HepG2 (cell line): ENCODE results near the gene CDK1. TPM values are rescaled to one million over a fixed set of nuclear protein-coding genes. Genes with fewer than 3 reads are reported as not detected.

ENCODE experiments used
- CBX5 ChIP-seq: sonication (generic); formaldehyde crosslinking; IDR thresholded peaks from 2 replicates; pipeline ENCODE4 v1.4.0; 2020; ENCODE audit warnings: missing genetic modification reagents, borderline replicate concordance
- DMAP1 ChIP-seq: IDR thresholded peaks from 2 replicates; pipeline ENCODE4 v1.6.1; 2016
- KDM4B ChIP-seq: sonication (generic); formaldehyde crosslinking; IDR thresholded peaks from 2 replicates; pipeline ENCODE4 v1.4.0; 2020; ENCODE audit warnings: missing genetic modification reagents
- PHF21A ChIP-seq: sonication (generic); formaldehyde crosslinking; IDR thresholded peaks from 2 replicates; pipeline ENCODE4 v1.5.0; 2020; ENCODE audit warnings: mild to moderate bottlenecking, missing genetic modification reagents
- PHF8 ChIP-seq: sonication (generic); formaldehyde crosslinking; IDR thresholded peaks from 2 replicates; pipeline ENCODE4 v1.5.0; 2020; ENCODE audit warnings: missing genetic modification reagents
- RXRB ChIP-seq: IDR thresholded peaks from 2 replicates; pipeline ENCODE4 v1.6.1; 2016; ENCODE audit warnings: borderline replicate concordance, missing genetic modification reagents, missing compliant biosample characterization
- TBL1XR1 ChIP-seq: fragments of 150-350 bp; IDR thresholded peaks from 2 replicates; pipeline ENCODE4 v1.6.1; 2014; ENCODE audit warnings: borderline replicate concordance, low read length; ENCODE audit not compliant: partially characterized antibody
- TEF ChIP-seq: sonication (generic); formaldehyde crosslinking; IDR thresholded peaks from 2 replicates; pipeline ENCODE4 v1.5.0; 2020; ENCODE audit warnings: missing genetic modification reagents
- WIZ ChIP-seq: sonication (generic); formaldehyde crosslinking; IDR thresholded peaks from 2 replicates; pipeline ENCODE4 v1.5.1; 2020; ENCODE audit warnings: mild to moderate bottlenecking, missing genetic modification reagents
- ZBTB44 ChIP-seq: sonication (generic); formaldehyde crosslinking; IDR thresholded peaks from 2 replicates; pipeline ENCODE4 v1.4.0; 2020; ENCODE audit warnings: missing genetic modification reagents
- ZNF263 ChIP-seq: sonication (generic); formaldehyde crosslinking; IDR thresholded peaks from 2 replicates; pipeline ENCODE4 v1.4.0; 2020; ENCODE audit warnings: missing genetic modification reagents
- ZNF569 ChIP-seq: sonication (generic); formaldehyde crosslinking; IDR thresholded peaks from 2 replicates; pipeline ENCODE4 v1.5.0; 2020; ENCODE audit warnings: mild to moderate bottlenecking, missing genetic modification reagents, moderate library complexity, borderline replicate concordance
- ZNF598 ChIP-seq: sonication (generic); formaldehyde crosslinking; IDR thresholded peaks from 2 replicates; pipeline ENCODE4 v1.5.1; 2020; ENCODE audit warnings: mild to moderate bottlenecking, missing genetic modification reagents, borderline replicate concordance
- ZNF781 ChIP-seq: sonication (generic); formaldehyde crosslinking; IDR thresholded peaks from 2 replicates; pipeline ENCODE4 v1.5.1; 2020; ENCODE audit warnings: borderline replicate concordance, mild to moderate bottlenecking, missing genetic modification reagents; ENCODE audit errors: not compliant biosample characterization
- ZNF83 ChIP-seq: sonication (generic); formaldehyde crosslinking; IDR thresholded peaks from 2 replicates; pipeline ENCODE4 v1.4.0; 2020; ENCODE audit warnings: missing genetic modification reagents, mild to moderate bottlenecking, borderline replicate concordance
- polyA plus RNA-seq, 8 experiments: library from polyadenylated mRNA; depleted of rRNA in 3 of 8; stranded (reverse) in 7 of 8; unstranded in 1 of 8; fragments of >200 nt; fragmentation: Illumina TruSeq in 4 of 8; extraction: Trizol in 4 of 8; gene quantifications; 2 replicates each; pipeline versions ENCODE4 v1.2.1 to v1.2.3, GENCODE V29; 2011 to 2016; ENCODE audit warnings: low read depth in 4 of 8, missing spikeins in 1 of 8, mixed read lengths in 1 of 8; ENCODE audit not compliant: insufficient read depth in 1 of 8
- total RNA-seq, 5 experiments: library from RNA; depleted of rRNA; stranded (reverse); fragments of >200 nt; fragmentation: Illumina TruSeq; extraction: Trizol; gene quantifications; 2 replicates each; pipeline ENCODE4 v1.2.3, GENCODE V29; 2016; ENCODE audit warnings: low read depth in 1 of 5
- TF ChIP-seq, protein P1 (sequence below): sonication (generic); formaldehyde crosslinking; IDR thresholded peaks from 2 replicates; pipeline ENCODE4 v1.5.1; 2020; ENCODE audit warnings: mild to moderate bottlenecking, missing genetic modification reagents, borderline replicate concordance
- TF ChIP-seq, protein P2 (sequence below): sonication (generic); formaldehyde crosslinking; IDR thresholded peaks from 2 replicates; pipeline ENCODE4 v1.4.0; 2020; ENCODE audit warnings: missing genetic modification reagents
- TF ChIP-seq, protein P3 (sequence below): sonication (generic); formaldehyde crosslinking; conservative IDR thresholded peaks from 2 replicates; pipeline ENCODE4 v1.8.0; 2022; ENCODE audit warnings: mild to moderate bottlenecking, moderate library complexity, missing genetic modification reagents
- TF ChIP-seq, protein P4 (sequence below): sonication (generic); formaldehyde crosslinking; IDR thresholded peaks from 2 replicates; pipeline ENCODE4 v1.8.0; 2022; ENCODE audit warnings: missing genetic modification reagents, mild to moderate bottlenecking, inconsistent platforms, borderline replicate concordance

The CDK1 gene
- total and polyA plus RNA-seq, 2 of the 13 experiments (the other 11 are each of a cell fraction or from before 2014, with no cell fraction given), result 42.6 to 132 TPM

DNA sequence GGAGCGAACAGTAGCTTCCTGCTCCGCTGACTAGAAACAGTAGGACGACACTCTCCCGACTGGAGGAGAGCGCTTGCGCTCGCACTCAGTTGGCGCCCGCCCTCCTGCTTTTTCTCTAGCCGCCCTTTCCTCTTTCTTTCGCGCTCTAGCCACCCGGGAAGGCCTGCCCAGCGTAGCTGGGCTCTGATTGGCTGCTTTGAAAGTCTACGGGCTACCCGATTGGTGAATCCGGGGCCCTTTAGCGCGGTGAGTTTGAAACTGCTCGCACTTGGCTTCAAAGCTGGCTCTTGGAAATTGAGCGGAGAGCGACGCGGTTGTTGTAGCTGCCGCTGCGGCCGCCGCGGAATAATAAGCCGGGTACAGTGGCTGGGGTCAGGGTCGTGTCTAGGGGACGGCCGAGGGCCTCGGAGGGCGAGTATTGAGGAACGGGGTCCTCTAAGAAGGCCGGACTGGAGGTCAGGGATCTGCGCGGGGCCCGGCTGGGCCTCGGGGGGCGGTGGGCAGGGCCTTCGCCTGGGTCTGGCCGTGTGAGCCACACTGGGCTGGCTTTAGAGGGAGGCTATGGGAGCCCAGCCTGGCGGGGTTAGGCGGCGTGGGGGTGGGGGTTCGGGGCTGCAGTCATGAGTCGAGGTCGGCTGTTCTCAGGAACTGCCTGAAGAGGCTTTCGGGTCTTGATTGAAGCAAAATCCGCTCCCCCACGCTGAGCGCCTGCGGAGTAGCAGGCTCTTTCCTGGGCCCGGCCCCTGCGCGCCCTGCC lies at the start of gene CDK1 (continued):
- TF ChIP-seq, protein P1, sequence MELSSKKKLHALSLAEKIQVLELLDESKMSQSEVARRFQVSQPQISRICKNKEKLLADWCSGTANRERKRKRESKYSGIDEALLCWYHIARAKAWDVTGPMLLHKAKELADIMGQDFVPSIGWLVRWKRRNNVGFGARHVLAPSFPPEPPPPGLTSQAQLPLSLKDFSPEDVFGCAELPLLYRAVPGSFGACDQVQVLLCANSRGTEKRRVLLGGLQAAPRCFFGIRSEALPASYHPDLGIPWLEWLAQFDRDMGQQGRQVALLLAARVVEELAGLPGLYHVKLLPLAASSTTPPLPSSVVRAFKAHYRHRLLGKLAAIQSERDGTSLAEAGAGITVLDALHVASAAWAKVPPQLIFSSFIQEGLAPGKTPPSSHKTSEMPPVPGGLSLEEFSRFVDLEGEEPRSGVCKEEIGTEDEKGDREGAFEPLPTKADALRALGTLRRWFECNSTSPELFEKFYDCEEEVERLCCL, result 0 out of 2 replicates have a peak, but pooled peaks have one; percentile 24
- TF ChIP-seq DMAP1 (CRISPR knock-in tag) (peak; percentile 74; the same call in 1 of the 2 replicates), ZNF781 (no peak), ZNF569 (CRISPR knock-in tag) (no peak), TBL1XR1 (no peak), CBX5 (CRISPR knock-in tag) (no peak), KDM4B (CRISPR knock-in tag) (no peak), ZBTB44 (CRISPR knock-in tag) (no peak), WIZ (CRISPR knock-in tag) (no peak), PHF8 (peak; percentile 93), ZNF598 (CRISPR knock-in tag) (0 out of 2 replicates have a peak, but pooled peaks have one; percentile 36), ZNF263 (no peak), RXRB (no peak), PHF21A (CRISPR knock-in tag) (no peak; the same call in 1 of the 2 replicates), TEF (CRISPR knock-in tag) (no peak), ZNF83 (CRISPR knock-in tag) (no peak)
- TF ChIP-seq, protein P2, sequence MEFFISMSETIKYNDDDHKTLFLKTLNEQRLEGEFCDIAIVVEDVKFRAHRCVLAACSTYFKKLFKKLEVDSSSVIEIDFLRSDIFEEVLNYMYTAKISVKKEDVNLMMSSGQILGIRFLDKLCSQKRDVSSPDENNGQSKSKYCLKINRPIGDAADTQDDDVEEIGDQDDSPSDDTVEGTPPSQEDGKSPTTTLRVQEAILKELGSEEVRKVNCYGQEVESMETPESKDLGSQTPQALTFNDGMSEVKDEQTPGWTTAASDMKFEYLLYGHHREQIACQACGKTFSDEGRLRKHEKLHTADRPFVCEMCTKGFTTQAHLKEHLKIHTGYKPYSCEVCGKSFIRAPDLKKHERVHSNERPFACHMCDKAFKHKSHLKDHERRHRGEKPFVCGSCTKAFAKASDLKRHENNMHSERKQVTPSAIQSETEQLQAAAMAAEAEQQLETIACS (CRISPR knock-in tag), result no peak
- TF ChIP-seq, protein P3, sequence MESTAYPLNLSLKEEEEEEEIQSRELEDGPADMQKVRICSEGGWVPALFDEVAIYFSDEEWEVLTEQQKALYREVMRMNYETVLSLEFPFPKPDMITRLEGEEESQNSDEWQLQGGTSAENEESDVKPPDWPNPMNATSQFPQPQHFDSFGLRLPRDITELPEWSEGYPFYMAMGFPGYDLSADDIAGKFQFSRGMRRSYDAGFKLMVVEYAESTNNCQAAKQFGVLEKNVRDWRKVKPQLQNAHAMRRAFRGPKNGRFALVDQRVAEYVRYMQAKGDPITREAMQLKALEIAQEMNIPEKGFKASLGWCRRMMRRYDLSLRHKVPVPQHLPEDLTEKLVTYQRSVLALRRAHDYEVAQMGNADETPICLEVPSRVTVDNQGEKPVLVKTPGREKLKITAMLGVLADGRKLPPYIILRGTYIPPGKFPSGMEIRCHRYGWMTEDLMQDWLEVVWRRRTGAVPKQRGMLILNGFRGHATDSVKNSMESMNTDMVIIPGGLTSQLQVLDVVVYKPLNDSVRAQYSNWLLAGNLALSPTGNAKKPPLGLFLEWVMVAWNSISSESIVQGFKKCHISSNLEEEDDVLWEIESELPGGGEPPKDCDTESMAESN (CRISPR knock-in tag), result peak; percentile 90
- TF ChIP-seq, protein P4, sequence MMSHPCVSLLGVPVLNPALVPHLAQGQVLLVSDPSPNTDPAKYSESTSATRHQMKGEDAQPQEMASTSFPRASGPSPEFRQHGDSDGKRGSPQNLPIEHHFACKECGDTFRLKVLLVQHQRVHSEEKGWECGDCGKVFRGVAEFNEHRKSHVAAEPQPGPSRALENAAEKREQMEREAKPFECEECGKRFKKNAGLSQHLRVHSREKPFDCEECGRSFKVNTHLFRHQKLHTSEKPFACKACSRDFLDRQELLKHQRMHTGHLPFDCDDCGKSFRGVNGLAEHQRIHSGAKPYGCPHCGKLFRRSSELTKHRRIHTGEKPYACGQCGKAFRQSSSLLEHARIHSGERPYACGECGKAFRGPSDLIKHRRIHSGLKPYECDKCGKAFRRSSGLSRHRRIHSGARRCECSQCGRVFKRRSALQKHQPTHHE, result 0 out of 2 replicates have a peak, but pooled peaks have one; percentile 30
